ENCODE data around the gene MYL3.

- no peak for TF ChIP-seq CTCF (conservative IDR thresholded peaks at IDR 0.05; ENCODE audit: low read depth, low read length)
- TF ChIP-seq EZH2 (IDR thresholded peaks at IDR 0.05; ENCODE audit: low read length, unreplicated experiment), result no peak
- TF ChIP-seq EZH2phosphoT487 (IDR thresholded peaks at IDR 0.05; ENCODE audit: borderline replicate concordance, low read length), result no peak
Observed at GRCh38 chr3:46846624-46847542, 16.4 kb downstream of the MYL3 start.
